Measurements from ENCODE around the gene PTCSC3. TPM values are rescaled to one million over a fixed set of nuclear protein-coding genes. Genes with fewer than 3 reads are reported as not detected.

Gene PTCSC3
- total and polyA plus RNA-seq, 2 experiments from 2014 or later: not detected

DNA sequence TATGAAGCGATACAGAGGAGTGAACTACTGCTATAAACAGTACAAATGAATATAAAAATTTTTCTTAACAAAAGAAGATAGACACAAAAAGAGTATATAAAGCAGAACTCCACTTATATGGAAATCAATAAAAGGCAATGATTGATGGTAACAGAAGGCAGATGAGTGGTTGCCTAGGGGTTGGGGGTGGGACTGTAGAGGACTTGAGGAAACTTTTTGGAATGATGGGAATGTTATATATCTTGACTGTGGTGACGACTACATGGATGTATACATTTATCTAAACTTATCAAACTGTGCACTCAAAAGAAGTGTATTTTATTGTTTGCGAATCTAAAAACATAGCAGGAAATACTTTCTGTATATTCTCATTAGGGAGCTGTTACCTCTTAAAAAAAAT is 89.1 kb downstream of the PTCSC3 start:
- Histone ChIP-seq H3K27ac (ENCODE audit: low read depth) (no peak overlapping the region), H3K4me1 (ENCODE audit: insufficient read depth) (no peaks in the 10 kb centered on the region), H3F3A (replicated peaks; ENCODE audit: low read depth) (no peaks in the 10 kb centered on the region), H3K27me3 (ENCODE audit: insufficient read depth) (no peaks in the 10 kb centered on the region), H3K36me3 (ENCODE audit: insufficient read depth) (no peaks in the 10 kb centered on the region), H3K79me2 (replicated peaks; ENCODE audit: insufficient read depth) (no peaks in the 10 kb centered on the region), H4K20me1 (replicated peaks; ENCODE audit: insufficient read depth) (no peaks in the 10 kb centered on the region), H3K9me2 (ENCODE audit: insufficient read depth) (no peaks in the 10 kb centered on the region), H3K4me3 (no peak overlapping the region), H3K4me2 (no peak overlapping the region), H2AFZ (no peak overlapping the region)
- no peaks in the 10 kb centered on the region for H3K36me3 Mint-ChIP-seq (ENCODE audit: low read depth)
- ATAC-seq (no peak), DNase-seq (ENCODE audit: low spot score) (no peak)
- H3K4me1 Mint-ChIP-seq: peaks cover 2% of the 10 kb centered on the region; the same call in 1 of the 3 replicates
- no peak for TF ChIP-seq POLR2AphosphoS5 (IDR thresholded peaks at IDR 0.05; ENCODE audit: low read depth)
- TF ChIP-seq EZH2 (IDR thresholded peaks at IDR 0.05; ENCODE audit: low read depth, unreplicated experiment): no peak
- no peak for TF ChIP-seq STAT1 (IDR thresholded peaks at IDR 0.05; ENCODE audit: unreplicated experiment)
- H3K9me3 Mint-ChIP-seq: no peaks in the 10 kb centered on the region
- H3K4me3 Mint-ChIP-seq: no peak overlapping the region
- no peak overlapping the region for H3K27ac Mint-ChIP-seq
- peaks cover 4% of the 10 kb centered on the region for H3K27me3 Mint-ChIP-seq (ENCODE audit: insufficient read depth, low read depth, poor library complexity)

DNA sequence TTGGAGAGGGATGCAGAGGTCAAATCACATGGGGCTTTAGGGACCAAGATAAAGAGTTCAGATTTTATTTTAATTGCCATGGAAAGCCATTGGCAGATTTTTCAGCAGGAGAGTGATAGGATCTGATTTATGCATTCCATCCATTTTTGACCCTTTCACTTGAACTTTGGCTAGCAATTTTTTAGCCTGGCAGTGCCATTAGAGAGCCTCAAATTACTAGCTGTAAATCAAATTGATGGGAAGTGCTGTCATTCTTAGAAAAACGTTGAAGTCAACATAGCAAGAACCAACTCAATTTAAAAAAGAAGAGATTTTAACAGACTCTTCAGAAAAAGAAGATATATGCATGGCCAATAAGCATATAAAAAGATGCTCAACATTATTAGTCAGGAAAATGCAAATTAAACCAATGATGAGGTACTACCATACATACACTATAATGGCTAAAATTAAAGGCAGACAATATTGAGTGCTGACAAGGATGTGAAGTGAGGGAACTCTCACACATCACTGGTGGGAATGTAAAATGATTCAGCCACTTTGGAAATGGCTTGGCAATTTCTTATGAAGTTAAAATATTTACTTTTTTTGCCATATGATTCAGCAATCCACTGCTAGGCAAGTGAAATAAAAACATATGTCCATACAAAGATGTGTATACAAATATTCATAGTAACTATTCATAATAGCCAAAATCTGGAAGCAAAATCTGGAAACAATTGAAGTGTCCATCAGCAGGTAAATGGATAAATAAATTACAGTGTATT is 89.7 kb downstream of the PTCSC3 start:
- H3F3A ChIP-seq (replicated peaks; ENCODE audit: low read depth): no peaks in the 10 kb centered on the region
- H3K4me2 ChIP-seq: no peak overlapping the region
- H3K27ac ChIP-seq (ENCODE audit: low read depth): no peak overlapping the region
- Mint-ChIP-seq H3K4me1 (peaks cover 2% of the 10 kb centered on the region; the same call in 1 of the 3 replicates), H3K27ac (no peak overlapping the region), H3K9me3 (no peaks in the 10 kb centered on the region), H3K4me3 (no peak overlapping the region), H3K27me3 (ENCODE audit: insufficient read depth, low read depth, poor library complexity) (peaks cover 4% of the 10 kb centered on the region), H3K36me3 (ENCODE audit: low read depth) (no peaks in the 10 kb centered on the region)
- H3K36me3 ChIP-seq (ENCODE audit: insufficient read depth): no peaks in the 10 kb centered on the region
- H3K79me2 ChIP-seq (replicated peaks; ENCODE audit: insufficient read depth): no peaks in the 10 kb centered on the region
- no peak for ATAC-seq
- H2AFZ ChIP-seq: 0 out of 2 replicates have a peak overlapping the region, but pooled peaks have one; percentile 30
- no peaks in the 10 kb centered on the region for H3K9me2 ChIP-seq (ENCODE audit: insufficient read depth)
- no peaks in the 10 kb centered on the region for H4K20me1 ChIP-seq (replicated peaks; ENCODE audit: insufficient read depth)
- DNase-seq (ENCODE audit: low spot score): no peak
- H3K4me1 ChIP-seq (ENCODE audit: insufficient read depth): no peaks in the 10 kb centered on the region
- H3K4me3 ChIP-seq: no peak overlapping the region
- no peaks in the 10 kb centered on the region for H3K27me3 ChIP-seq (ENCODE audit: insufficient read depth)
- no peak for TF ChIP-seq JUNB (IDR thresholded peaks at IDR 0.05; ENCODE audit: unreplicated experiment)
- no peak for TF ChIP-seq EZH2 (IDR thresholded peaks at IDR 0.05; ENCODE audit: low read depth, unreplicated experiment)
- TF ChIP-seq CREB1 (CRISPR knock-in tag; IDR thresholded peaks at IDR 0.05; ENCODE audit: low read depth): no peak
- TF ChIP-seq, protein P1, sequence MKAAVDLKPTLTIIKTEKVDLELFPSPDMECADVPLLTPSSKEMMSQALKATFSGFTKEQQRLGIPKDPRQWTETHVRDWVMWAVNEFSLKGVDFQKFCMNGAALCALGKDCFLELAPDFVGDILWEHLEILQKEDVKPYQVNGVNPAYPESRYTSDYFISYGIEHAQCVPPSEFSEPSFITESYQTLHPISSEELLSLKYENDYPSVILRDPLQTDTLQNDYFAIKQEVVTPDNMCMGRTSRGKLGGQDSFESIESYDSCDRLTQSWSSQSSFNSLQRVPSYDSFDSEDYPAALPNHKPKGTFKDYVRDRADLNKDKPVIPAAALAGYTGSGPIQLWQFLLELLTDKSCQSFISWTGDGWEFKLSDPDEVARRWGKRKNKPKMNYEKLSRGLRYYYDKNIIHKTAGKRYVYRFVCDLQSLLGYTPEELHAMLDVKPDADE (IDR thresholded peaks at IDR 0.05): no peak
- TF ChIP-seq NANOG (IDR thresholded peaks at IDR 0.05; ENCODE audit: borderline replicate concordance): no peak
- TF ChIP-seq ZNF114 (CRISPR knock-in tag; IDR thresholded peaks at IDR 0.05): no peak
- no peak for TF ChIP-seq EZH2phosphoT487 (IDR thresholded peaks at IDR 0.05; ENCODE audit: unreplicated experiment)
- no peak for TF ChIP-seq POLR2AphosphoS5 (IDR thresholded peaks at IDR 0.05; ENCODE audit: low read depth)
- TF ChIP-seq, protein P2, sequence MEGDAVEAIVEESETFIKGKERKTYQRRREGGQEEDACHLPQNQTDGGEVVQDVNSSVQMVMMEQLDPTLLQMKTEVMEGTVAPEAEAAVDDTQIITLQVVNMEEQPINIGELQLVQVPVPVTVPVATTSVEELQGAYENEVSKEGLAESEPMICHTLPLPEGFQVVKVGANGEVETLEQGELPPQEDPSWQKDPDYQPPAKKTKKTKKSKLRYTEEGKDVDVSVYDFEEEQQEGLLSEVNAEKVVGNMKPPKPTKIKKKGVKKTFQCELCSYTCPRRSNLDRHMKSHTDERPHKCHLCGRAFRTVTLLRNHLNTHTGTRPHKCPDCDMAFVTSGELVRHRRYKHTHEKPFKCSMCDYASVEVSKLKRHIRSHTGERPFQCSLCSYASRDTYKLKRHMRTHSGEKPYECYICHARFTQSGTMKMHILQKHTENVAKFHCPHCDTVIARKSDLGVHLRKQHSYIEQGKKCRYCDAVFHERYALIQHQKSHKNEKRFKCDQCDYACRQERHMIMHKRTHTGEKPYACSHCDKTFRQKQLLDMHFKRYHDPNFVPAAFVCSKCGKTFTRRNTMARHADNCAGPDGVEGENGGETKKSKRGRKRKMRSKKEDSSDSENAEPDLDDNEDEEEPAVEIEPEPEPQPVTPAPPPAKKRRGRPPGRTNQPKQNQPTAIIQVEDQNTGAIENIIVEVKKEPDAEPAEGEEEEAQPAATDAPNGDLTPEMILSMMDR (conservative IDR thresholded peaks at IDR 0.05; ENCODE audit: low read depth in 2 of 2): no peak
- no peak for TF ChIP-seq STAT1 (IDR thresholded peaks at IDR 0.05; ENCODE audit: unreplicated experiment)
- TF ChIP-seq, protein P3, sequence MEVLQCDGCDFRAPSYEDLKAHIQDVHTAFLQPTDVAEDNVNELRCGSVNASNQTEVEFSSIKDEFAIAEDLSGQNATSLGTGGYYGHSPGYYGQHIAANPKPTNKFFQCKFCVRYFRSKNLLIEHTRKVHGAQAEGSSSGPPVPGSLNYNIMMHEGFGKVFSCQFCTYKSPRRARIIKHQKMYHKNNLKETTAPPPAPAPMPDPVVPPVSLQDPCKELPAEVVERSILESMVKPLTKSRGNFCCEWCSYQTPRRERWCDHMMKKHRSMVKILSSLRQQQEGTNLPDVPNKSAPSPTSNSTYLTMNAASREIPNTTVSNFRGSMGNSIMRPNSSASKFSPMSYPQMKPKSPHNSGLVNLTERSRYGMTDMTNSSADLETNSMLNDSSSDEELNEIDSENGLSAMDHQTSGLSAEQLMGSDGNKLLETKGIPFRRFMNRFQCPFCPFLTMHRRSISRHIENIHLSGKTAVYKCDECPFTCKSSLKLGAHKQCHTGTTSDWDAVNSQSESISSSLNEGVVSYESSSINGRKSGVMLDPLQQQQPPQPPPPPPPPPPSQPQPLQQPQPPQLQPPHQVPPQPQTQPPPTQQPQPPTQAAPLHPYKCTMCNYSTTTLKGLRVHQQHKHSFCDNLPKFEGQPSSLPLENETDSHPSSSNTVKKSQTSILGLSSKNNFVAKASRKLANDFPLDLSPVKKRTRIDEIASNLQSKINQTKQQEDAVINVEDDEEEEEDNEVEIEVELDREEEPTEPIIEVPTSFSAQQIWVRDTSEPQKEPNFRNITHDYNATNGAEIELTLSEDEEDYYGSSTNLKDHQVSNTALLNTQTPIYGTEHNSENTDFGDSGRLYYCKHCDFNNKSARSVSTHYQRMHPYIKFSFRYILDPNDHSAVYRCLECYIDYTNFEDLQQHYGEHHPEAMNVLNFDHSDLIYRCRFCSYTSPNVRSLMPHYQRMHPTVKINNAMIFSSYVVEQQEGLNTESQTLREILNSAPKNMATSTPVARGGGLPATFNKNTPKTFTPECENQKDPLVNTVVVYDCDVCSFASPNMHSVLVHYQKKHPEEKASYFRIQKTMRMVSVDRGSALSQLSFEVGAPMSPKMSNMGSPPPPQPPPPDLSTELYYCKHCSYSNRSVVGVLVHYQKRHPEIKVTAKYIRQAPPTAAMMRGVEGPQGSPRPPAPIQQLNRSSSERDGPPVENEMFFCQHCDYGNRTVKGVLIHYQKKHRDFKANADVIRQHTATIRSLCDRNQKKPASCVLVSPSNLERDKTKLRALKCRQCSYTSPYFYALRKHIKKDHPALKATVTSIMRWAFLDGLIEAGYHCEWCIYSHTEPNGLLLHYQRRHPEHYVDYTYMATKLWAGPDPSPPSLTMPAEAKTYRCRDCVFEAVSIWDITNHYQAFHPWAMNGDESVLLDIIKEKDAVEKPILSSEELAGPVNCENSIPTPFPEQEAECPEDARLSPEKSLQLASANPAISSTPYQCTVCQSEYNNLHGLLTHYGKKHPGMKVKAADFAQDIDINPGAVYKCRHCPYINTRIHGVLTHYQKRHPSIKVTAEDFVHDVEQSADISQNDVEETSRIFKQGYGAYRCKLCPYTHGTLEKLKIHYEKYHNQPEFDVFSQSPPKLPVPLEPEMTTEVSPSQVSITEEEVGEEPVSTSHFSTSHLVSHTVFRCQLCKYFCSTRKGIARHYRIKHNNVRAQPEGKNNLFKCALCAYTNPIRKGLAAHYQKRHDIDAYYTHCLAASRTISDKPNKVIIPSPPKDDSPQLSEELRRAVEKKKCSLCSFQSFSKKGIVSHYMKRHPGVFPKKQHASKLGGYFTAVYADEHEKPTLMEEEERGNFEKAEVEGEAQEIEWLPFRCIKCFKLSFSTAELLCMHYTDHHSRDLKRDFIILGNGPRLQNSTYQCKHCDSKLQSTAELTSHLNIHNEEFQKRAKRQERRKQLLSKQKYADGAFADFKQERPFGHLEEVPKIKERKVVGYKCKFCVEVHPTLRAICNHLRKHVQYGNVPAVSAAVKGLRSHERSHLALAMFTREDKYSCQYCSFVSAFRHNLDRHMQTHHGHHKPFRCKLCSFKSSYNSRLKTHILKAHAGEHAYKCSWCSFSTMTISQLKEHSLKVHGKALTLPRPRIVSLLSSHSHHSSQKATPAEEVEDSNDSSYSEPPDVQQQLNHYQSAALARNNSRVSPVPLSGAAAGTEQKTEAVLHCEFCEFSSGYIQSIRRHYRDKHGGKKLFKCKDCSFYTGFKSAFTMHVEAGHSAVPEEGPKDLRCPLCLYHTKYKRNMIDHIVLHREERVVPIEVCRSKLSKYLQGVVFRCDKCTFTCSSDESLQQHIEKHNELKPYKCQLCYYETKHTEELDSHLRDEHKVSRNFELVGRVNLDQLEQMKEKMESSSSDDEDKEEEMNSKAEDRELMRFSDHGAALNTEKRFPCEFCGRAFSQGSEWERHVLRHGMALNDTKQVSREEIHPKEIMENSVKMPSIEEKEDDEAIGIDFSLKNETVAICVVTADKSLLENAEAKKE (CRISPR knock-in tag; IDR thresholded peaks at IDR 0.05): no peak
